Nephron (organoid): ENCODE data around the gene MET.
A peak's percentile ranks its signal among the peaks of the same experiment; 100 is the strongest.

Experiments
- H3K27ac Mint-ChIP-seq, 3 experiments: 2 replicates each; pipeline ENCODE4 v1.8.0; 2020; ENCODE audit warnings: mixed read lengths in 3 of 3, mild to moderate bottlenecking in 2 of 3, moderate library complexity in 1 of 3
- H3K27me3 Mint-ChIP-seq: 2 replicates; pipeline ENCODE4 v1.8.0; 2021; ENCODE audit warnings: low read depth, mild to moderate bottlenecking, moderate library complexity, mixed read lengths
- H3K36me3 Mint-ChIP-seq: 2 replicates; pipeline ENCODE4 v1.8.0; 2020; ENCODE audit warnings: low read depth, mixed read lengths
- H3K4me1 Mint-ChIP-seq: 2 replicates; pipeline ENCODE4 v1.8.0; 2020; ENCODE audit warnings: mixed read lengths
- H3K4me3 Mint-ChIP-seq, 3 experiments: 2 replicates each; pipeline ENCODE4 v1.8.0; 2020; ENCODE audit warnings: mild to moderate bottlenecking in 3 of 3, mixed read lengths in 3 of 3, moderate library complexity in 2 of 3
- H3K9me3 Mint-ChIP-seq: 2 replicates; pipeline ENCODE4 v1.8.0; 2020; ENCODE audit warnings: mixed read lengths
- TF ChIP-seq, protein P1 (sequence below), 3 experiments: fragments of 200-600 bp; sonication (generic); IDR thresholded peaks; one replicate each; pipeline ENCODE4 v1.5.0; 2021; ENCODE audit warnings: antibody characterized with exemption in 3 of 3; ENCODE audit not compliant: unreplicated experiment in 3 of 3

Gene MET

DNA sequence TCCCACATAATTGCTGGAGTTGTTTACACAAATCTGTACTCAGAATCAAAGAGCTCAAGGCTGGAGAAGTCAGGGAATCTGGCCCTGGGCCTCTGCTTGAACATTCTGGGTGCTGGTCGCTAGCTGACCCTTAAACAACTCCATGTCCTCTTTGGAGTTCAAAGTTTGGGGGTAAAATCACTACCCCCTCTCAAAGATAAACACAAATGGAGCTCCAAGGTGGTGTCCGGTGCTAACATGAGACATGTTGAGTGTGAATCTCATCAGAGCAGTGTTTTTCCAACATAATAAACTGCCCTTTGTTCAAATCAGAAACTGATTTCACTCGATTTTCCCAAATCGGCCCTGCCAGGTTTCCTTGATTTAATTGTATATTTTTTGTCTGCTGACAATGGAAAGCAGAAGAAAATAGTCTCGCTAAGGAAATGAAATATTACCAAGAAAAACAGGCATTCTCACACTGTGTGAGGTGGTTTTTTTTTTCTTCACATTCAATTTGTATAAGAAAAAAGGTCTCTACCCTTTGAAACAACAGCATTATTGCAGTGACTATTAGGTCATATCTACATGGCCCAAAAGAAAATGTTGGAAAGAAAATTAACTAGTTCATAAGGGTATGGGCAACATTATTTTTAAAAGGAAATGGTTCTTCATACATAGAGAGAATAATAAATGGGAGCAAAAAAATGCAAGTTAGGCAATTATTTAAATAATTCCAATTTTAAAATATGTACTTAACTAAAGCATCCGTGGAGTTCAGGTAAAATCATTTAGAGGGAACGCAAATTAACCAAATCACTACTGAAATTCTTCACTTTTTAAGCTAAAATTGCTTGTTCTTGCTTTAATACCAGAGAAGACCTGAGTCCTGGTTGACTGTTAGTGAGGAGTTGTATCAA lies 134.3 kb downstream of the MET start:
- Mint-ChIP-seq H3K4me1 (peaks cover 44% of the 10 kb centered on the region), H3K36me3 (no peaks in the 10 kb centered on the region), H3K27me3 (no peaks in the 10 kb centered on the region)

DNA sequence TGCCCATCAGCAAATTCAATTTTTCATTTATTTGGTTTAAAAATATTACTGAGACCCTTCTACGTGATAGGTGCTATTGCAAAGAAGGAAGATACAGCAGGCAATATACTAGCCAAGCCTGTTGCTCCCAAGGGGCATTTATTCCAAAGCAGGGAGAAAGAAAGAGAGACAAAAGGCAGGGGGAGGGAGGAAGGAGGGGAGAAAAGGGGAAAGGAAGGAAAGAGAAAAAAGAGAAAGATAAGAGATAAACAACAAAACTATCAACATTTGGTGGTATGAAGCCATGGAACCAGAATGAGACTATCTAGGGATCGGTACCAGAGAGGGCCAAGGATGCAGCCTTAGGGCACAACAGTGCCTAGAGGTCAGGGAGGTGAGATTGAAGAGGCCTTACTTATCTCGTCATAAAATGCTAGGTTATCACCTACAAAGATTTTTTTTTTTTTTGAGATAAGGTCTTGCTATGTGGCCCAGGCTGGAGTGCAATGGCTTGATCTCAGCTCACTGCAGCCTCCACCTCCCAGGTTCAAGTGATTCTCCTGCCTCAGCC lies 135.1 kb downstream of the MET start:
- H3K4me3 Mint-ChIP-seq: no peak overlapping the region
- H3K27ac Mint-ChIP-seq: no peak overlapping the region
- H3K4me1 Mint-ChIP-seq: peaks cover 43% of the 10 kb centered on the region
- H3K27me3 Mint-ChIP-seq: no peaks in the 10 kb centered on the region
- no peaks in the 10 kb centered on the region for H3K36me3 Mint-ChIP-seq
- TF ChIP-seq, protein P1, sequence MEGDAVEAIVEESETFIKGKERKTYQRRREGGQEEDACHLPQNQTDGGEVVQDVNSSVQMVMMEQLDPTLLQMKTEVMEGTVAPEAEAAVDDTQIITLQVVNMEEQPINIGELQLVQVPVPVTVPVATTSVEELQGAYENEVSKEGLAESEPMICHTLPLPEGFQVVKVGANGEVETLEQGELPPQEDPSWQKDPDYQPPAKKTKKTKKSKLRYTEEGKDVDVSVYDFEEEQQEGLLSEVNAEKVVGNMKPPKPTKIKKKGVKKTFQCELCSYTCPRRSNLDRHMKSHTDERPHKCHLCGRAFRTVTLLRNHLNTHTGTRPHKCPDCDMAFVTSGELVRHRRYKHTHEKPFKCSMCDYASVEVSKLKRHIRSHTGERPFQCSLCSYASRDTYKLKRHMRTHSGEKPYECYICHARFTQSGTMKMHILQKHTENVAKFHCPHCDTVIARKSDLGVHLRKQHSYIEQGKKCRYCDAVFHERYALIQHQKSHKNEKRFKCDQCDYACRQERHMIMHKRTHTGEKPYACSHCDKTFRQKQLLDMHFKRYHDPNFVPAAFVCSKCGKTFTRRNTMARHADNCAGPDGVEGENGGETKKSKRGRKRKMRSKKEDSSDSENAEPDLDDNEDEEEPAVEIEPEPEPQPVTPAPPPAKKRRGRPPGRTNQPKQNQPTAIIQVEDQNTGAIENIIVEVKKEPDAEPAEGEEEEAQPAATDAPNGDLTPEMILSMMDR (IDR thresholded peaks at IDR 0.05; ENCODE audit: unreplicated experiment in 3 of 3): no peak
- H3K9me3 Mint-ChIP-seq: no peaks in the 10 kb centered on the region

More for the DNA sequence above, 134.3 kb downstream of the MET start:
- Mint-ChIP-seq H3K9me3 (no peaks in the 10 kb centered on the region), H3K4me3 (no peak overlapping the region), H3K27ac (no peak overlapping the region)
- TF ChIP-seq, protein P1 (IDR thresholded peaks at IDR 0.05; ENCODE audit: unreplicated experiment in 3 of 3): no peak

DNA sequence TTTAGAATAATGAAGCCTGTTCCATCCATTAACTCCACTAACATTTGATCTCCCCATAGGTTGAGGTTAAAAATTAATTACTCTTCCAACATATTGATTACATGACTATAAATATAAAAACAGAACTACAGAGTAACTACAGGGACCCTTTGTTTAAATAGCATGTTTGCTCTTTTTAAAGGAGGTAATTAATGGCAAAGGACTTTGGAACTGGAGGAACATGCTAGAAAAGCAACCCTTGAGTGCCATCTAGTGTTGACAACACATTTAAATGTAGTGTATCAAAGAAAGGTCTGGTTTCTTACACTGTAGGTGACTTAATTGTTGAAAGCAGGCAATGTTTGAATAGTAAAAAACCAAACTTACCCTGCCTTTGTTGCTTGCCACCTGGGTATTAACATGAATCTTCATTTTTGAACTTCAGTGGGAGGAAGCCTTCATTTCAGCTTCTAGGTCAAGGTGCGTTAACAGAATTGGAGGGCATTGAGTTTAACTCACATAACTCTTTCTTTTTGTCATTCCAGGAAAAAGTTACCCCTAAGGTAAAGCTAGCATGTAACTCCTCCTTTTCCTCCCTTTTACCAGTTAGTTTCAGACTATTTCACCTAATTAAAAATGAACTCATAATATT lies 137.8 kb downstream of the MET start:
- no peaks in the 10 kb centered on the region for H3K27me3 Mint-ChIP-seq
- TF ChIP-seq, protein P1 (IDR thresholded peaks at IDR 0.05; ENCODE audit: unreplicated experiment in 3 of 3): peak; percentile 65 to 79 (median 72)
- H3K4me3 Mint-ChIP-seq: no peak overlapping the region
- H3K9me3 Mint-ChIP-seq: no peaks in the 10 kb centered on the region
- peaks cover 20% of the 10 kb centered on the region for H3K4me1 Mint-ChIP-seq
- no peaks in the 10 kb centered on the region for H3K36me3 Mint-ChIP-seq
- peak overlapping the region; percentile 57 to 73 (median 72) for H3K27ac Mint-ChIP-seq

DNA sequence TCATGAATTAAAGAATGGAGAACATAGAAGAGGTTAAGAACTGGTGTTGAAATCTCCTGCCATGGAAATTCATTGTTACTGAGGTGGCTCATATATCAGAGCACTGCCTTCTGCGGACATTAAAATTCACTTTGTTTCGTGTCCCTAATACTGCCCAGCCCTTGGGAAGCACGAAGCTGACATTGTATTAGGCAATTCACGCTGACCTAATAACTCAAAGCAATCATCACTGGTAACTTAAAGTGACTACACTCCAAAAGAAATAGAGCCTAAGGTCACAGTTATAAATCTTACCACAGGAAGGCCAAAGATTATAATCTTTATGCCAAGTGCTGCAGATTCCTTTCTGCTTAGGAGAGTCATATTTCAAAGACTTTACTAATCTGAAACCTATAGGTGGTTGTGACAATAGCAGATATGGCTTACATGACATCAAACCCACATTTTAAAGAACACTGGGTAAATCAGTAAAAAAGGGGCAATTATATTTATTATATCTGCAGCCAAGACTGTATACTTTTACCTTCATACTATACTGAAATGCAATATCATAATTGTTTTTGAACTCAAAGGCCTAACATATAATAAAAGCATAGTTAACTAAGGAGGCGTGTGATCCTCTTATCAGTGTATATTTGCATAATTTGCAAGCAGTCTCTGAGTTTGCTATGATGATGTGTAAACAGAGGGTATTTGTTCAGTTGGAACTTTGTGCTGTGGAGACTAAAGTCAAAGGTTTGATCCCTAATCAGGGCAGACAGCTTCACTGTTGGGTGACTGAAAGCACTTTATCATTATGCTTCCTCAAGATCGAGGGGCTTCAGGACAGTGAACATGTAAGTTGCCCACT lies 138.5 kb downstream of the MET start:
- H3K27me3 Mint-ChIP-seq: no peaks in the 10 kb centered on the region
- H3K27ac Mint-ChIP-seq: peak overlapping the region; percentile 57 to 73 (median 72)
- H3K4me3 Mint-ChIP-seq: no peak overlapping the region
- H3K36me3 Mint-ChIP-seq: no peaks in the 10 kb centered on the region
- H3K9me3 Mint-ChIP-seq: no peaks in the 10 kb centered on the region
- peaks cover 13% of the 10 kb centered on the region for H3K4me1 Mint-ChIP-seq
- TF ChIP-seq, protein P1 (IDR thresholded peaks at IDR 0.05; ENCODE audit: unreplicated experiment in 3 of 3): no peak

DNA sequence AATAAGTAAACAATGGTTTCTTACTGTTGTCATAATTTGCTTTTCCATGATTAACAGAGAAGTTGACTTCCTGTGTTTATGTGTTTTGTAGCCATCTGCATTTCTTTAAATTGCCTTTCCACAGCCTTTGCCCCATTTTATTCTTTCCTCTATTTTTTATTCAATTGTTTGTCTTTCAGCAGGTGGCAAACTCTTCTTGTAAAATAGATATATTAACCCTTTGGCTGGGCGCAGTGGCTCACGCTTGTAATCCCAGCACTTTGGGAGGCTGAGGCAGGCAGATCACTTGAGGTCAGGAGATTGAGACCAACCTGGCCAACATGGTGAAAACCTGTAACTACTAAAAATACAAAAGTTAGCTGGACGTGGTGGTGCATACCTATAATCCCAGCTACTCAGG lies 139.8 kb downstream of the MET start:
- Mint-ChIP-seq H3K27ac (peak overlapping the region in 1 of 3 experiments; percentile 11), H3K9me3 (no peaks in the 10 kb centered on the region), H3K4me3 (no peak overlapping the region), H3K4me1 (peaks cover 13% of the 10 kb centered on the region), H3K36me3 (no peaks in the 10 kb centered on the region), H3K27me3 (no peaks in the 10 kb centered on the region)
- TF ChIP-seq, protein P1 (IDR thresholded peaks at IDR 0.05; ENCODE audit: unreplicated experiment in 3 of 3): no peak
